NK-92 treated with Interleukin-12 subunit alpha and Interleukin-12 subunit beta, amount 100 ng/mL, for 24 hours (cell line): ENCODE results near the gene RPS15.

Experiments
- DNase-seq: peaks from one replicate; lab custom pipeline; 2025; lab: John Stamatoyannopoulos, UW

RPS15 gene

DNA sequence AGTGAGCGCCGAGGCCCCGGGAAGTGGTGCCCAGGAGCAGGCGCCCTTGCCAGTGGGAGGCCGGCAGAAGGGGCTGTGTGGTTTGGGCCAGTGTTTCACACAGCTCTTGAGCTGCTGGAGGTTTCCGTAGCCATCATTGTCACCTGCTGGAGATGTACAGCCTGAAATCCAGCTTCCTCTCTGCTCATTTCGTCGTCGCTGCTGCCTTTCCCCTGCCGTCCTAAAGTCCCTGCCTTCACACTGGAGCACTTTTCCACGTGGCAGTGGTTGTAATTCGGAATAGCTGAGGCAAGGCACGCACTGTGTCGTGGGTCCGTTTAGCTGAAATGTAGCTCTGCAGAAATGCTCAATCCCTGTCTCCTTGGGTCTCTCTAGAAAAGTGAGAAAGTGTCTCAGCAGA is 17.6 kb upstream of the RPS15 start:
- DNase-seq = no peak

DNA sequence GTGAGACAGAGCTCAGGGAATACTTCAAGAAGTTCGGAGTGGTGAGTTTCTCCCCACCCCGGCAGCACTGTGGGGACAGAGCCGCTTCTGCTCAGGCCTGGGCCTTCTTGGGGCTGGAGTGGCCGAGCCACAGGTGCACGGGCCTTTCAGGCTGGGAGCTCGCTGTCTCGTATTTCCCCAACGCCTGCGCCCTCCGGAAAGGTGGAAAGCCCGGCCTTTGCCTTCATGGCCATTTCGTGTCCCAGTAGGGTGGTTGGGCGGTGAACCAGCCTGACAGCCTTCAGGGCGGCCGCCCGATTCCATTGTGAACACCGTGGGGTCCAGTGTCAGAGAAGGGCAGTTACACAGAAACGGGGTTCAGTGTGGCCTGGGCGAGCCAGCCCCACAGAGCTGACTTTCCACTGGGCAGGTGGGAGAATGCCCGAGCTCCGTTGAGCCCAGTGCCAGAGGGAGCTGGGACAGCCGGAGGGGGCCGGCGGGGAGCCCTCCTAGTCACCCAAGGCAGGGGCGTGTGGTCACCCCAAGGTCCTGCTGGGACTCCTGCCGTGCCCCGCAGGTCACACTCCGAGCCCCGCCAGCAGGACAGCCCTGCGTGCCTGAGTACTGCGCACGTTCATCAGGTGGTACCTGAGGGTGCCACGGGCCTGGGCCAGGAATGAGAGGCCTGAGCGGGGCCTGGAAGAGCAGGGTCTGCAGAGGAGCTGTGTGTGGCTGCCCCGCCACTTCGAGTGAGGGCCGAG is 16.8 kb upstream of the RPS15 start:
- DNase-seq = no peak

DNA sequence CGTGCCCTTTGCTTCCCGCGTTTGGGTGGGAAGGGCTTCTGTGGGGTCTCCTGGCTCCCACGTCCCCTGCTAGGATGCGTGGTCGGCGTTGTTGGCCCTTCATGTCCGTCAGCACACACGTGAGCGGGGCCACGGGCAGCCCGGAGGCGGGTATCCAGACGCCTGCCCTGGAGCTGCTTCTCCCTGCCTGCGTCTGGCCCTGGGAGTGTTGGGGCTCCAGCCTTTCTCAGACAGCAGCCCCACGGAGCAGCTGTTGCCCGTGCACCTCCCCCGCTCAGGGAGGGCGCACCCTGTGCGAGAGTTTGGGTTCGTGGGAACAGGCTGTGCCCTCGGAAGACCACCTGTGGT is 16.3 kb upstream of the RPS15 start:
- DNase-seq = no peak

DNA sequence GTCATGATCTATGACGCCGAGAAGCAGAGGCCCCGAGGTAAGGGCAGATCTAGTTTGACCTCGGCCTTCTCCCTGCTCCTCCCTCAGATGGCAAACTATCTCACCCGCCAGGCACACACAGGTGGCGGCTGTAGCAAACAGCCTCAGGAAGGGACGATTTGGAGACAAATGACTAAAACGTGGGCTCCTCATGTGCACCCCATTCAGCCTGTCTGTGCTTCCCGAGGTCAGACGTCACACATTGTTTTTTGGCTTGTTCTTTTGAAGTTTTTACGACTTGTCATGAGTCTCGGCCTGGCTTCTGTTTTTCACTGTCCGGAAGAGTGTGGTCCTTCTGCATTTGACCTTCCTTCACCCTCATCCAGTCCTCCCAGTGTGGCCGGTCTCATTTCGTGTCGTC is 15.8 kb upstream of the RPS15 start:
- DNase-seq = no peak

DNA sequence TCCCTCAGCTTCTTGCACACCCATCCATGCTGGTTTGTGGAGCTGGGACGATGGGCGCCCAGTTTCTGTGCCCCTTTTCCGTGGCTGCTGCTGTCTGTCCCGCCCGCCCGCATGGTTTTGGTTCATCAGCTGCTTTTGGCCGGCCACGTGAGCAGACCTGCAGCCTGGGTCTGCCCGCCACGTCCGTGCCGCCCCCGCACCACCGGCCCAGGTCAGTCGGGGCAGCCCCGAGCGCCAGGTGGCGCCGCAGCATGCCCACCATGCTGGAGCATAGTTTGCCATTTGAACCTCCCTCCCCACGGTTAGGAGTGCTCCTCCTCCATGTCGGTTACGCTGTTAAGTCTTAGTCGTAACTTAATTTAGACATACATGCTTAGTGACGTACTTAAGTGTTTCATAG is 15.3 kb upstream of the RPS15 start:
- no peak for DNase-seq

DNA sequence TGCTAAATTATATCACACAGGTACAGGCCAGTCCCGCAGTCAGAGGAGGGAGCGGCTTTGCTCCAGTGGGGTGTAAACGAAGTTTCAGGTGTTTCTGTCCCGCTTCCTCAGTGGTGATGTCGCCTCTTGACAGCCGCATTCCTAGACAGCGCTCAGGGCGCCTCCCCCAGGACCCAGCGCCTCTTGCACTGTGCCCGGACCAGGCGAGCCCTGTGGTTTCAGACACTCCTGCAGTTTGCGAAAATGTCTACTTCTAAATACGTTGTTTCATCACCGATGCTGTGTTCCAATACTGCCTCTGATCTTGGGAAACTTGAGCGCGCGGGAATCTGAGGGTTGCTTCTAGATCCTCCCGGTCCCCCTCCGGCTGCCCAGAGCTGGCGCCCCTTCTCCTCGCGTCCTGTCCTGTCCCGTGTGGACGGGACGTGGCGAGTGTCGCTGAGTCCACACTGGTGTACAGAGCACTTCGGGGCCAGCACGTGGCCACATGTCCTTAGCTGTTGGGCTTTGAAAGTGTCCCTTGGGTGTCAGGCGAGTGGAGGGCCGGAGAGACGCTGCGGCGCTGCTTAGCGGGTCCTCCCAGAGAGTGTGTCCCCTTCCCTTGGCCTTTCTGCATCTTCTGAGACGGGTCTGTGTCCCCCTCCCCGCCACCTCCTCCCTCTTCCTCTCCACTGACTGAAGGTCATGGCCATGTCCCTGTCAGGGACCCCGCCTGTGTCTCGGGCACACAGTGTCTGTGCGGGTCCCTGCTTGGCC is 14.6 kb upstream of the RPS15 start:
- DNase-seq = no peak

DNA sequence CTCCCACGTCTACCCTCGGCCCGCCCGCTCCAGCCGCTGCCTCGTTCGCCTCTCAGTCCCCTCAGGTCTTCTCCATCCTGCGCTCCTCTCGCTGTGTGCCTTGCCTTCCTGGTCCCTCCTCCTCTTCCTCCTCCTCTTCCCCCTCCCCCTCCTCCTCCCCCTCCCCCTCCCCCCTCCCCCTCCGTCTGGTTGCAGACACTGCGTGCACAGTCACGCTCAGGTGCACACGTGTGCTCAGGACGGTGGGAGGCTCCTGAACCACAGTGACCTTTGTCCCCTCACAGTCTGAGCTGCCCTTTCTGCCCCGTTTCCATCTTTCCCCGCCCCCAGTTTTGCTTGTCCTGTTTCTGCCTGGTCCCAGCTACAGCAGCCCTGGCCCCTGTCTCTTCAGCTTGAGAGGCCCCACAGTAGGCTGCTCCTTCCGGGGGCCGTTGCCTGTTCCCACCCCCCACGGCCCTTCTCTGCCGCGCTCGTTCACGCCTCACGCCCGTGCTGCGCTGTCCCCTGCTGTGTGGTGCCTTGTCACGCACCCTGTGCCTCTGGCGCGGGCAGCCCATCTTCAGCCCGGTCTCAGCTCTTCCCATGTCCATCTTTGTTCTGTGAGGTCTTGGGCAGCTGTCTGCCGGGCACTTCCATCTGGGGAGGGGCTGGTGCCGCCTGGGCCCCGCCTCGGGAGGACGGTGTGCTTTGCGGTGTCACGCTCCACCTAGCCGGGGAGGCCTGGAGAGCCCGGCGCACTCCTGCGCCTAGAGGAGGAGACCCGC is 13.8 kb upstream of the RPS15 start:
- DNase-seq = no peak

DNA sequence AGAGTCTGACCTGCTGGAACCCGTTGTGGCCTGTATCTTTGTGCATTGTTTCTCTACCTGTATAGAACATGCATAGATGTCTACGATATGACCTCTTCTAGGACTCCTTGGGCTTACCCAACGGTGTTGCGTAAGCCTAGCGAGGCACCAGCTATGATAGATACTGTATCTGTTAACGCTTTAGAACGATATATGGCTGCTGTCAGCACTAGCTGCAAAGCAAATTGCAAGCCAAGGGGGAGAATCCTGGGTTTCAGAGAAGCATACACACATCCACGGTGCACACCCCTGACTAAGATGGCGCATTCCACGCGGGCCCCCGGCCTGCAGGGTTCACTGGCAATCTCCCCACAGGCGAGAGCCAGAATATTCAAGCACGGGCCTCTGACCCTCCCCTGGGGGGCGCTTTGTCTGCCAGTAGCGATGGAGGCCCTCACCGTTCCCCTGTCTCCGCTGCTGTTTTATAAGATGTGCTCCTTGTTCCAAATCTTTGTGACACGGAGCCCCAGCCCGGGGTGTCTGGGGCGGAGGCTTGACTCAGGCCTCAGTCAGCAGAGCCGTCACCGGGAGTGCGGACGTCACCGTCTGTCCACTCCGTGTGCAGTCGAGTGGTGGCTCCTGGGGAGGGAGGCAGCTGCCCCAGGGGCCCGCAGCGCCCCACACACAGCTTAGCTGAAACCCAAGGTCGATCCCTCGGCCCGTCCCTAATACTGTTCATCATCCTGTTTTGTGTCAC is 12.9 kb upstream of the RPS15 start:
- no peak for DNase-seq

DNA sequence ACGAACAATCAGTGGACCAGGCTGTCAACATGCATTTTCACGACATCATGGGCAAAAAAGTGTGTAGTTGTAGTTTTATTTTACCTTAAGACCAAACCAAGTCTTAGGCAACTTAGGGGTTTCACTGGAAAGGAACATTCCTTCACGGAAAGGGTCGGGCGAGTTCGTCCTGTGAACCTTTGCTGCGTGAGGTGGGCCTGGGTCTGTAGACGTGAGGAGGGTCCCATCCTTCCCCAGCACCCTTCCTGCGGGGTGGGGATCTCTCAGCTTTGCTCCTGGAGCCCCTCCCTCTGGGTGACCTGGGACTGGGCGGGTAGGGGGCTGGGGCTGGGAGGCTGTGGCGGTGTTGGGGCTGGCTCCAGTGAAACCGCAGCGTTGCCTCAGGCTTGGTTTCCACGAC is 12.3 kb upstream of the RPS15 start:
- no peak for DNase-seq

DNA sequence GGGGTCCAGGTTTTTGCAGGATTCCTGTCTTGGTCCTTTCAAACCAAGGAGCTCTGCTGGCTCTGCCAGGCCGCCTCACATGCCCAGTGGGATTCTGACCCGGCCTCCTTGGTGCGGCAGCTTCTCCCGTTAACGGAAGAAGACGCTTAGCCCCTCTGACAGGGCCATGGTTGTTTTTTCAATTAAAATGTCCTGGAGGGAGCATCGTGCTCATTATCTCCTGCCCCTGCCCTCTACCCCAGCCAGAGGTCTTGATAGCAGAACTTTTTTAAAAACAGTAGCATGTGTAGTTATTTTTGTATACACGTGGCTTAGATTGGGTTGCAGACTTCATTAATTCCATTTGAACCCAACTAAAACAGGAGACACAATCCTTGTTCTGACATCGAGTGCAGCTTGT is 11.5 kb upstream of the RPS15 start:
- no peak for DNase-seq

DNA sequence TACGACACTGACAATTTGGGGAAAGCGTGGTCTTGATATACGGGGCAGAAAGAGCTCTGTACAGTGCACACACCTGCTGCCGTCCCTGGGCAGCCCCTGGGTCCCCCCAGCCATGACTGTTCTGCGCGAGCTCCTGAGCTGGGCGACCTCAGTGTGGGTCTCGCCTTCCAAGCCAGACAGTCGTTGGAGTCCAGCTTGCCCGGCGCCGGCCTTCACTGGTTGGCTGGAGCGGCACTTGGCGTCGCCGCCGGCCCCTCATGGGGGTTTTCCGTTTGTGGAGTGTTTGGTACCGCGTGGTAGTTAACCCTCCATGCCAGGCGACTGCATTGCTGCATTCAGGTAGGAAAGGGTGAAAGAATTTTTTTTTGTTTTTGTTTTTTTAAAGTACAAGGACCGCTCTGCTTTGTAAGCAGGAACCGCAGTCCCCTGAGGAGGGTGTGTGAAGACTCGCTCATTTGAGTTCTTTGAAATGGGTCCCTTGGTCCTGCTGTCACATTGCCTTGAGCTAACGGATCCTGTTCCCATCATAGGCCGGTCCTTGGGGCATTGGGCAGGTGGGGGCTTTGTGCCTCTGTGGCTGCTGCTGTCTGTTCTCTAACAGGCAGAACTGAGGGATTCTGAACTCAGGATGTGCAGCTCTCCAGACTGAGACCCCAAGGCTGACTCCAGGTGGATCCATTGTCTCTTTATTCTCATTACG is 10.8 kb upstream of the RPS15 start:
- DNase-seq = no peak

DNA sequence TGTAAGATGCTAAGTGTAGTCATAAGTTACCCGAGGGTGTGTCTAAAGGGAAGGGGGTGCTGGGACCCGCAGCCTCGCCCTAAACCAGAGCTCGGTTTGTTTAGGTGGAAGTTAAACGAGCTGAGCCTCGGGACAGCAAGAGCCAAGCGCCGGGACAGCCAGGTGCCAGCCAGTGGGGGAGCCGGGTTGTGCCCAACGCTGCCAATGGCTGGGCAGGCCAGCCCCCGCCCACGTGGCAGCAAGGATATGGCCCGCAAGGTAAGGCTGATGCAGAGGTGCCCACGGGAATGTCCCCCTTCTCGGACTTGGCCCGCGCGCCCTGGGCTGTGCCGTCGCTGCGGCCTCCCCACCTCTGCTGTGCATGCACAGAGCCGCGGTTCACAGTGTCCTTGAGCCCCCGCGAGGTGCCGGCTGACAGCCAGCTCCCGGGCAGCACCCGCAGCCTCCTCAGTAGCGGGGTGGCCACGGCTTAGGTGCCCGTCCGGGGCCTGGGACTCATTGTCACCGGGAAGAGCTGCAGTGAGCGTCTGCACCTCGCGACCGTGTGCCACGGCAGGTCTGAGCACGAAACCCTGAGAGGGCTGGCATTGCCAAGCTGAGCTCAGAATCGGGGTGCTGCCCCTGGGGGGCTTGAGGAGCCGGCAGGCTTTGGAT is 9.3 kb upstream of the RPS15 start:
- DNase-seq = no peak

DNA sequence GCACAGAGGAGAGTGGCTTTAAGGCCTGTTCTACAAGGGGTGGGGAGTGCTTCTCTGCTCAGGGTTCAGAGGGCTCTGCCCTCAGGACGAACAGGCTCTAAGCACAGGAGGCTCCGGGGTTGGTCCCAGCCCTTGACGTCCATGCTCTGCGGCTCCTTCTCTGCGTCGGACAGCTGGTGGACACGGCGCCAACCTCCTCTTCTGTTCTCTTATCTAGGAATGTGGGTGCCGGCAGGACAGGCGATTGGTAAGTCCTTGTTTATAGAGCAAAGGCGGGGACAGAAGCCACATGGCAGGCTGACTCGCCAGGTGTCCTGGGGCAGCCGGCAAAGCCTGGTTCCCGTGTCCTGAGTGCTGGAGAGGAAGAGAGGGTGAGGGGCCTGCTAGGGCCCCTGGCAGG is 8.4 kb upstream of the RPS15 start:
- DNase-seq = no peak

DNA sequence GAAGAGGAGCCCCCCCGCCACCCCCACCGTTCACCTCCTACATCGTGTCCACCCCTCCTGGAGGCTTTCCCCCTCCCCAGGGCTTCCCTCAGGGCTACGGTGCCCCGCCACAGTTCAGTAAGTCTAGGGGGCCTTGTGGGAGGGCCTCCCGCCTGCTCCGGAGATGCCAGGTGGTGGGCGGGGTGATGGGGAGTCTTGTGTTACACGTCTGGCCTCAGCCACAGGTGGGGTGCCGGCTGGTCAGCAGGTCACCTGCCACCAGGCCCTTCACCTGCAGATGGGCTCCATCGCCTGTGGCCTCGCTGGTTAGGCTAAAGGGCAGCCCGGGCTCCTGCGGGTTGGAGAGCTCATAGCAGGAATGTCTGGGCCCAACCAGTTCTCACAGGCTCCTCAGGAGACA is 8.0 kb upstream of the RPS15 start:
- DNase-seq = no peak

DNA sequence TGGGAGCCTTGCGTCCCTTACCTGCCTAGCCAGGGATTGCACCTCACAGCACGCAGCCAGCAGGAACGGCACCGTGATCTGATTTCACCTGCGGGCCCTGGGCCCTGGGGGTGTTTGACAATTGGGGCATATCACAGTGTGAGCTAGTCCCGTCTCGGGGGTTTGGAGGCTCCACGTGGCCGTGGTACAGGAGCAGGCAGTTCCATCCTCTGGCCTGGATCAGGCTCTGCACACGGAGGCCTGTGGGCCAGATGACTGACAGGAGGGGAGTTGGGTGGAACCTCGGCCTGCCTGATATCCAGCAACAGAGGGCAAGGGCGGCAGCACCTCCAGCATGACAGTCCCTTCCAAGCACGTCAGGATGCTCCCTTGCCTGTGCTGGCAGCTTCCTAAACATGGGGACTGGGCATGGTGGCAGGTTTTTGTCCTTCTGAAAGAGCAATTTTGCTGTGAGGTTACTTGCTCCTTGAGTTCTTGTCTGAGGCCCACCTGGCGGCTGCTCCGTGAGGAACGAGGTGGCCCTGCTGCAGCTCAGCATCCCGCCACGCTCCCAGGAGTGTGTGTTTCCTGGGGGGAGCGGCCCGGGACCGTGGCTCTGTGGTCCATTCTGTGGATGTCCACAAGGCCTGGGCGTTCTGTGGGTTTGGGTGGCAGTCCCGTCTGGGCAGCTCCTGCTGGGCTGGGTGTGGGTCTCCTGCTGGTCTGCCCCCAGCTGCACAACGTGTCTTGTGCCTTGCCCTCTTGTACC is 6.3 kb upstream of the RPS15 start:
- DNase-seq = no peak

DNA sequence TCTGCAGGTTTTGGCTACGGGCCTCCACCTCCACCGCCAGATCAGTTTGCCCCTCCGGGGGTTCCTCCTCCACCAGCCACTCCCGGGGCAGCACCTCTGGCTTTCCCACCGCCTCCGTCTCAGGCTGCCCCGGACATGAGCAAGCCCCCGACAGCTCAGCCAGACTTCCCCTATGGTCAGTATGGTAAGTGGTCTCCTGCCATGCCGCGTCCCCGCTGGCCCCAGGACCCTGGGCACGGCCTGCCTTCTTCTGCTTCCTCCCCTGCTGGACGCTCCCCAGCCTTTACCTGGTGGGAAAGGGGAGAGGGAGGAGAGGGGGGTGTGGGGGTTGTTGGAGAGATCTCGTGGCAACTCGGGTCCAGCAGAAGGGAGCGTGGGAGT is 5.7 kb upstream of the RPS15 start:
- no peak for DNase-seq

DNA sequence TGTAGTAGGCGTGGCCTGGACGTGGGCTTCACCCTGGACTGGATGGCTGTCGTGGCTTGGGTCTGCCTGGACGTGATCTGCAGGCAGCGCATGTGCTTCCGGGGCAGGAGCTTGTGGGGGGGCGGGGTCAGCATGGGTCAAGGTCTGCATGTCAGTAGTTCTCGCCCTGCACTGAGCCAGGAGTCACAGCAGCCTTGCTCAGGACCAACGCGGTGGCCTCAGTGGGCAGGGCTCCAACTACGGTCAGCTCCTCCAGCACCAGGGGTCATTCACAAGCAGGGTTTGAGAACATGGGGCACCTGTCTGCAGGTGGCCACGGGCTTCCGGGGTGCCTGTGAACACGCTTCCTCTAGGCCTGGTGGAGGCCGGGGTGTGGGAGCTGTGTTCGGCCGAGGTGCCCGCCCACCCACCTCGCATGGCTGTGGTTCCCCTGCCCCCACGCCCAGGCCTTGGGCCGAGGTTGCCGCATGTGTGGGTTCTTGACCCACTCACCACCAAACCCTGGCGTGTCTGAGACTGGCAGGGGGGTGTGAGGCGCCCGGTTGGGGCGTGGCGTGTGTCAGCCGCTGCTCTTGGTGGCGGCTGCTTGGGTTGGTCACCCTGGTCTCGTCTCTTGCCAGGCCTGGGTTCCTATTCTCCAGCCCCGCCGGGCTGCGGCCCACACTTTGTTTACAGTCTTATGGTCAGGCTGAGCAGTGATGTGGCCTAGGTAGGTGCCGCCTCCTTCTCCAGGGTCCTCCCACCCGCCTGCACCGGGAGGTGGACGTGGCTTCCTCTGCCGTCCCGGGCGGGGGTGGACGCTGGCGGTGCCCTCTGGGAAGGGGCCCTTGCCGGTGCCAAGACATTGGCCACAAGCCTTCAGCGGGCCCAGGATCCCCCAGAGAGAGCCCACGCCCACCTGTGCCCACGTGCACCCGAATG is 4.8 kb upstream of the RPS15 start:
- no peak for DNase-seq

DNA sequence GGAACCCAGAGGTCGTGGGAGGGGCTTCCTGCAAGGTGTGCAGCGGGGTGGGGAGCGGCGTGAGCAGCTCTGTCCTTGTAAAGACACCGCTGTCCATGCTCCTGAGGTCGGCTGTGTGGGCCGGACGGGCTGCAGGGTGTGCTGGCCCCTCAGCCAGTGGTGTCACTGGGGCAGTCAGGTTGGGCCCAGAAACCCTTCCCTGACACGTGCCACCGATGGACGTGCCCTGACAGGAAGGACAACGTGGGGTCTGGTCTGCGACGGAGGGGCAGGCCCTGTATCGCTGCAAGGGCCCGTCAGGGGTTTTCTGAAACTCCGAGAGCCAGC is 4.2 kb upstream of the RPS15 start:
- DNase-seq = no peak

DNA sequence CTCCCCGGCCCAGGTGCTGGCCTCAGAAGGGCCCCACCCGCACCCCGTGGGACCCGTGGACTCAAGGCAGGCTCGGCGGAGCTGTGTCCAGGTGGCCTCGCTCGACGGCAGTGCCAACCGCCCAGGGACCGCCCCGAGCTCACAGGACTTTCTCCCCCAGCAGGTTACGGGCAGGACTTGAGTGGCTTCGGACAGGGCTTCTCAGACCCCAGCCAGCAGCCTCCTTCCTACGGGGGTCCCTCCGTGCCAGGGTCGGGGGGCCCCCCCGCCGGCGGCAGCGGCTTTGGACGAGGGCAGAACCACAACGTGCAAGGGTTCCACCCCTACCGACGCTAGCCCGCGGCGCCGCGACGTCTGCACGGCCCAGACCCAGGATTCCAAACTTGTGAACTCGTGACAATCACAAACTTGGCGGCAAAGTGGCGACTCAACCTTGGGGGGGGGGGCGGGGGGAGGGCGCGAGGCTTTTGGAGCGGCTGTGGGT is 3.6 kb upstream of the RPS15 start:
- DNase-seq = no peak
